Measurements from ENCODE around the gene EPOP. TPM values are rescaled to one million over a fixed set of nuclear protein-coding genes. Genes with fewer than 3 reads are reported as not detected.
"Not testable (repeated sequence)": the region's sequence is repeated elsewhere in the genome, so short reads cannot be mapped to it uniquely, and the experiment has no call there.

EPOP gene
- total RNA-seq, 4 donors from 2014 or later: 1.8 to 8.7 (median 3.3) TPM

DNA sequence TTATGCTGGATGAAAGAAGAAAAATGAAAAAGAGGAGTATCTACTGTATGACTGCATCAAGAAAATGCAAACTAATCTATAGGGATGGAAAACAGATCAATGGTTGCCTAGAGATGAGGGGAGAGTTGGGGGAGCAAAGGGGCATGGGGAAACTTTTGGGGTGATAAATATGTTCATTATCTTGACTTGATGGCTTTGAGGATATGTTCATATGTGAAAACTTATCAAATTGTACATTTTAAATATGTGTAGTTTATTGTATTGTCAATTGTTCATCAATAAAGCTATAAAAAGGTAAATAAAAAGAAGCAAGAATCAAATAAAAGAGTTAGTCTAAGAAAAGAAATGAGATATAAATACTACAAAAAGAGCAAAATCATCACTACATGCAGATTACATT lies 49.3 kb downstream of the EPOP start:
- no peak overlapping the region for H3K4me3 ChIP-seq (ENCODE audit: low read depth, poor library complexity, severe bottlenecking)
- DNase-seq (ENCODE audit: low spot score in 2 of 2): no peak
- TF ChIP-seq CTCF (IDR thresholded peaks at IDR 0.05): no peak
- TF ChIP-seq POLR2A (IDR thresholded peaks at IDR 0.05): no peak
- intact Hi-C loops (cut with DNase I; ENCODE audit: low total_unique reads): no loop called here

GRCh38 chr17:38624782-38625355 lies 49.9 kb downstream of the EPOP start:
- peak in 1 of 2 donors; percentile 32 for DNase-seq (ENCODE audit: low spot score in 2 of 2)
- WGBS, 2 donors: 77 to 78% methylated on average over 14 of the region's 14 CpGs
- intact Hi-C loops (cut with DNase I; ENCODE audit: low total_unique reads); H3K4me3 ChIP-seq (ENCODE audit: low read depth, poor library complexity, severe bottlenecking): not testable (repeated sequence)

Small RNA genes lying within 50 kb of the gene (microRNA-seq; reads per million reads assigned to microRNA genes)
- gene MIR4726 (ENCODE audit: borderline number of aligned reads in 1 of 2, borderline replicate concordance in 2 of 2) (0 reads per million in 2 donors), gene MIR4734 (ENCODE audit: borderline number of aligned reads in 1 of 2, borderline replicate concordance in 2 of 2) (0 reads per million in 2 donors)

Other genes starting within 250 kb of the EPOP start
- gene ARHGAP23, start 246.5 kb downstream of the EPOP start, total RNA-seq: 100 to 1,000 TPM; 127 to 201 (median 149) TPM
- gene SRCIN1, start 69.0 kb downstream of the EPOP start, total RNA-seq: 10 to 100 TPM; 12.0 to 20.2 (median 15.6) TPM
- gene MLLT6, start 30.3 kb upstream of the EPOP start, total RNA-seq: 10 to 100 TPM; 46.1 to 85.0 (median 54.0) TPM
- 1 to 10 TPM; 3.7 to 7.8 (median 5.4) TPM for gene CISD3, start 55.4 kb upstream of the EPOP start, total RNA-seq
- 10 to 100 TPM in 1 of 4 donors, 1 to 10 TPM in 3; 7.5 to 11.4 (median 8.6) TPM for gene PCGF2, start 73.4 kb upstream of the EPOP start, total RNA-seq
- gene PSMB3, start 77.8 kb upstream of the EPOP start, total RNA-seq: 100 to 1,000 TPM; 115 to 149 (median 139) TPM
- 10 to 100 TPM; 19.5 to 45.4 (median 33.6) TPM for gene PIP4K2B, start 124.6 kb upstream of the EPOP start, total RNA-seq
- 10 to 100 TPM; 24.2 to 49.8 (median 33.3) TPM for gene CWC25, start 150.4 kb upstream of the EPOP start, total RNA-seq
- gene RPL23, start 178.8 kb upstream of the EPOP start, total RNA-seq: 1,000 to 10,000 TPM; 1,475 to 2,290 (median 1,639) TPM
- gene LASP1, start 195.1 kb upstream of the EPOP start, total RNA-seq: 10 to 100 TPM; 51.8 to 76.2 (median 63.9) TPM